Neural cell (in vitro differentiated cells): ENCODE measurements around the gene LIG3. TPM values are rescaled to one million over a fixed set of nuclear protein-coding genes. Genes with fewer than 3 reads are reported as not detected.

Experiments used
- H2AFZ ChIP-seq: fragments of 200-600, 300-800 bp; sonication (generic), shearing (Covaris generic); 2 replicates; pipeline ENCODE4 v1.6.0; 2014; ENCODE audit warnings: low read depth, mild to moderate bottlenecking, antibody characterized with exemption, low read length, moderate library complexity
- H3F3A ChIP-seq: fragments of 200-600 bp; shearing (Covaris generic); 2 replicates; pipeline ENCODE4 v1.6.1; 2016; ENCODE audit warnings: mild to moderate bottlenecking, moderate library complexity, mixed read lengths, antibody characterized with exemption, low read length; ENCODE audit not compliant: insufficient read depth, poor library complexity, severe bottlenecking
- H3K27ac ChIP-seq: fragments of 200-600, 300-800 bp; sonication (generic), shearing (Covaris generic); 2 replicates; pipeline ENCODE4 v1.5.1; 2014; ENCODE audit warnings: mild to moderate bottlenecking, low read length, moderate library complexity
- H3K27me3 ChIP-seq: fragments of 300-800, 200-600 bp; sonication (generic), shearing (Covaris generic); 2 replicates; pipeline ENCODE4 v1.6.0; 2014; ENCODE audit warnings: mild to moderate bottlenecking, low read depth, low read length, moderate library complexity; ENCODE audit not compliant: insufficient read depth
- H3K36me3 ChIP-seq: fragments of 300-800, 200-600 bp; sonication (generic), shearing (Covaris generic); 2 replicates; pipeline ENCODE4 v1.5.1; 2014; ENCODE audit warnings: mild to moderate bottlenecking, antibody characterized with exemption, low read length, moderate library complexity; ENCODE audit not compliant: insufficient read depth
- H3K4me2 ChIP-seq: fragments of 300-800, 200-600 bp; sonication (generic), shearing (Covaris generic); 2 replicates; pipeline ENCODE4 v1.6.0; 2014; ENCODE audit warnings: mild to moderate bottlenecking, low read length
- H3K4me3 ChIP-seq: fragments of 300-800, 200-600 bp; sonication (generic), shearing (Covaris generic); 2 replicates; pipeline ENCODE4 v1.5.1; 2014; ENCODE audit warnings: mild to moderate bottlenecking, low read length, moderate library complexity
- H3K79me2 ChIP-seq: fragments of 200-600 bp; shearing (Covaris generic); replicated peaks from 2 replicates; pipeline ENCODE4 v1.6.0; 2014; ENCODE audit warnings: mild to moderate bottlenecking, low read length, moderate library complexity; ENCODE audit not compliant: insufficient read depth
- H3K9ac ChIP-seq: fragments of 300-800, 200-600 bp; sonication (generic), shearing (Covaris generic); 2 replicates; pipeline ENCODE4 v1.6.1; 2016; ENCODE audit warnings: mild to moderate bottlenecking, low read length, mixed read lengths
- H3K9me2 ChIP-seq: fragments of 200-600 bp; shearing (Covaris generic); 2 replicates; pipeline ENCODE4 v1.6.1; 2016; ENCODE audit warnings: mild to moderate bottlenecking, low read length, mixed read lengths; ENCODE audit not compliant: insufficient read depth
- H3K9me3 ChIP-seq: fragments of 200-600, 300-800 bp; sonication (generic), shearing (Covaris generic); 2 replicates; pipeline ENCODE4 v1.6.1; 2016; ENCODE audit warnings: mild to moderate bottlenecking, mixed run types, low read length, moderate library complexity, mixed read lengths
- H4K20me1 ChIP-seq: fragments of 200-600 bp; shearing (Covaris generic); 2 replicates; pipeline ENCODE4 v1.6.1; 2016; ENCODE audit warnings: mild to moderate bottlenecking, mixed run types; ENCODE audit not compliant: insufficient read depth
- CTCF ChIP-seq: fragments of 450-650 bp; IDR thresholded peaks from 2 replicates; pipeline ENCODE4 v1.5.1; 2014; ENCODE audit warnings: antibody characterized with exemption, mild to moderate bottlenecking, moderate library complexity; ENCODE audit not compliant: poor library complexity, severe bottlenecking
- EP300 ChIP-seq: fragments of 450-650 bp; conservative IDR thresholded peaks from 2 replicates; pipeline ENCODE4 v1.6.1; 2014; ENCODE audit warnings: antibody characterized with exemption, mild to moderate bottlenecking, moderate library complexity; ENCODE audit not compliant: poor library complexity, severe bottlenecking
- EZH2 ChIP-seq: fragments of 200-600, 300-800 bp; shearing (Covaris generic), sonication (generic); IDR thresholded peaks from 2 replicates; pipeline ENCODE4 v1.6.1; 2014; ENCODE audit warnings: antibody characterized with exemption, low read length, borderline replicate concordance, mild to moderate bottlenecking; ENCODE audit not compliant: insufficient read depth, poor library complexity, severe bottlenecking
- MXI1 ChIP-seq: fragments of 450-650 bp; conservative IDR thresholded peaks from 2 replicates; pipeline ENCODE4 v1.6.1; 2014; ENCODE audit warnings: antibody characterized with exemption, mild to moderate bottlenecking; ENCODE audit not compliant: poor library complexity, severe bottlenecking
- POLR2AphosphoS5 ChIP-seq: IDR thresholded peaks from 2 replicates; pipeline ENCODE4 v1.6.1; 2012
- RAD21 ChIP-seq: fragments of 450-650 bp; conservative IDR thresholded peaks from 2 replicates; pipeline ENCODE4 v1.6.1; 2014; ENCODE audit warnings: antibody characterized with exemption, mild to moderate bottlenecking, moderate library complexity
- SMC3 ChIP-seq: fragments of 450-650 bp; conservative IDR thresholded peaks from 2 replicates; pipeline ENCODE4 v1.6.1; 2014; ENCODE audit warnings: antibody characterized with exemption, mild to moderate bottlenecking, moderate library complexity; ENCODE audit not compliant: poor library complexity
- TAF1 ChIP-seq: IDR thresholded peaks from 2 replicates; pipeline ENCODE4 v1.6.1; 2012; ENCODE audit warnings: low read depth
- polyA plus RNA-seq: library from polyadenylated mRNA; depleted of rRNA; stranded (reverse); fragments of >200 nt; gene quantifications from 2 replicates; pipeline ENCODE4 v1.2.3, GENCODE V29; 2014
- TF ChIP-seq, protein P1 (sequence below): IDR thresholded peaks from 2 replicates; pipeline ENCODE4 v1.6.1; 2012; ENCODE audit warnings: borderline replicate concordance

Gene LIG3
- polyA plus RNA-seq, 1 donor from 2014 or later: 21.8 TPM

GRCh38 chr17:35056013-35056412 is 75.7 kb downstream of the LIG3 start:
- Histone ChIP-seq H3K4me3 (no peak overlapping the region), H3K79me2 (no peaks in the 10 kb centered on the region), H3K9me3 (no peaks in the 10 kb centered on the region), H2AFZ (no peak overlapping the region), H3K27me3 (no peaks in the 10 kb centered on the region), H3K4me2 (no peak overlapping the region), H3K36me3 (no peaks in the 10 kb centered on the region), H3K27ac (no peak overlapping the region), H3K9me2 (no peaks in the 10 kb centered on the region), H4K20me1 (no peaks in the 10 kb centered on the region), H3F3A (no peaks in the 10 kb centered on the region), H3K9ac (no peak overlapping the region)
- TF ChIP-seq TAF1 (no peak), POLR2AphosphoS5 (no peak), MXI1 (no peak), RAD21 (no peak), CTCF (no peak), SMC3 (no peak)
- TF ChIP-seq, protein P1, sequence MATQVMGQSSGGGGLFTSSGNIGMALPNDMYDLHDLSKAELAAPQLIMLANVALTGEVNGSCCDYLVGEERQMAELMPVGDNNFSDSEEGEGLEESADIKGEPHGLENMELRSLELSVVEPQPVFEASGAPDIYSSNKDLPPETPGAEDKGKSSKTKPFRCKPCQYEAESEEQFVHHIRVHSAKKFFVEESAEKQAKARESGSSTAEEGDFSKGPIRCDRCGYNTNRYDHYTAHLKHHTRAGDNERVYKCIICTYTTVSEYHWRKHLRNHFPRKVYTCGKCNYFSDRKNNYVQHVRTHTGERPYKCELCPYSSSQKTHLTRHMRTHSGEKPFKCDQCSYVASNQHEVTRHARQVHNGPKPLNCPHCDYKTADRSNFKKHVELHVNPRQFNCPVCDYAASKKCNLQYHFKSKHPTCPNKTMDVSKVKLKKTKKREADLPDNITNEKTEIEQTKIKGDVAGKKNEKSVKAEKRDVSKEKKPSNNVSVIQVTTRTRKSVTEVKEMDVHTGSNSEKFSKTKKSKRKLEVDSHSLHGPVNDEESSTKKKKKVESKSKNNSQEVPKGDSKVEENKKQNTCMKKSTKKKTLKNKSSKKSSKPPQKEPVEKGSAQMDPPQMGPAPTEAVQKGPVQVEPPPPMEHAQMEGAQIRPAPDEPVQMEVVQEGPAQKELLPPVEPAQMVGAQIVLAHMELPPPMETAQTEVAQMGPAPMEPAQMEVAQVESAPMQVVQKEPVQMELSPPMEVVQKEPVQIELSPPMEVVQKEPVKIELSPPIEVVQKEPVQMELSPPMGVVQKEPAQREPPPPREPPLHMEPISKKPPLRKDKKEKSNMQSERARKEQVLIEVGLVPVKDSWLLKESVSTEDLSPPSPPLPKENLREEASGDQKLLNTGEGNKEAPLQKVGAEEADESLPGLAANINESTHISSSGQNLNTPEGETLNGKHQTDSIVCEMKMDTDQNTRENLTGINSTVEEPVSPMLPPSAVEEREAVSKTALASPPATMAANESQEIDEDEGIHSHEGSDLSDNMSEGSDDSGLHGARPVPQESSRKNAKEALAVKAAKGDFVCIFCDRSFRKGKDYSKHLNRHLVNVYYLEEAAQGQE: no peak

DNA sequence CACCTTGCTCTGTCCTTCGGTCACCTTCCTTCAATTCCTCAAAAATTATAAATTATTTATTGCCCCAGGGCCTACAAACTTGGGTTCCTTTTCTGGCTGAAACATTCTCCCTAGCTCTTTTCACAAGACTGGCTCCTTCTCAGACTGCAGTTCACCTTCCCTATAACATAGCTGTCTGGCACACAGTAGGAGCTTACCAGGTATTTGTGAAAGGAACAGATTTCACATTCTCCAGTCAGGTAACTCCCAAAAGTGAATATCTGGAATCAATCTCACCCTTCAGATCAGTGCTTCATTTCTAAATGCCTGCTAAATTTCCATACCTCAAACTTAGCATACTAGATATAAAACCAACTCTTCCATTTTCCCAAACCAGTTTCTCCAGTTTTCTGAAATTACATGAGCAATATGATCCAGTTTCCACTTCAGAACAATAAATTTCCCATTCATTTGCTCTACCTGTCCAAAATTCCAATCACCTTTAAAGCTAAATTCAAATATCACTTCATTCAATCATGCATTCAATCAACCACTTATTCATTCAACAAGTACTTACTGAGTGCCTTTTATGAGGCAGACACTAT is 77.1 kb downstream of the LIG3 start:
- H3K4me2 ChIP-seq: no peak overlapping the region
- H4K20me1 ChIP-seq: no peaks in the 10 kb centered on the region
- H3K4me3 ChIP-seq: no peak overlapping the region
- H3K9ac ChIP-seq: no peak overlapping the region
- no peak overlapping the region for H3K27ac ChIP-seq
- H3K27me3 ChIP-seq: no peaks in the 10 kb centered on the region
- no peaks in the 10 kb centered on the region for H3K79me2 ChIP-seq
- H3K36me3 ChIP-seq: no peaks in the 10 kb centered on the region
- H3K9me2 ChIP-seq: no peaks in the 10 kb centered on the region
- no peak overlapping the region for H2AFZ ChIP-seq
- H3F3A ChIP-seq: no peaks in the 10 kb centered on the region
- TF ChIP-seq SMC3: no peak
- no peak for TF ChIP-seq POLR2AphosphoS5
- TF ChIP-seq, protein P1: no peak
- no peak for TF ChIP-seq TAF1
- no peak for TF ChIP-seq RAD21
- no peak for TF ChIP-seq CTCF
- TF ChIP-seq EP300: no peak
- no peak for TF ChIP-seq MXI1
- TF ChIP-seq EZH2: no peak
- H3K9me3 ChIP-seq: no peaks in the 10 kb centered on the region
